ENCODE results near the gene NDUFS5. TPM values are rescaled to one million over a fixed set of nuclear protein-coding genes. Genes with fewer than 3 reads are reported as not detected.

NDUFS5 gene
- total RNA-seq, 2 donors from 2014 or later = 295 to 349 TPM

DNA sequence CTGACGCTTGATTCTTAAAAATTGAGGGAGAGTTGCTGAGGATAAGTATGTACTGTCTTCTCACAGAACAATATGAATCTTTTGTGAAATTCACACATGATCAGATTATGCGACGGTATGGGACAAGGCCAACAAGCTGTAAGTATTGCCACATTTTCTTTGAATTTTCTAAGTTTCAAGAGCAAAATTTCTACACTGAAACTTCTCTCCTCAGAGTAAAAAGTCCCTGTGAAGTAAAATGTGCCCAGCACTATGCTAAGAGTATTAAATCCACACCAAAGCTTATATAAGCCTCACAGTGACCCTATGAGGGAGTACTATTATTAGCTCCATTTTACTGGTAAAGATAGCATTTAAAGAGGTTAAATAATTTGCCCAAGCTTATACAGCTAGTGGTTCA is 22.9 kb upstream of the NDUFS5 start:
- no peak overlapping the region for H3K9ac ChIP-seq (ENCODE audit: extremely low read depth, low read length, poor library complexity, severe bottlenecking)
- TF ChIP-seq, protein P1, sequence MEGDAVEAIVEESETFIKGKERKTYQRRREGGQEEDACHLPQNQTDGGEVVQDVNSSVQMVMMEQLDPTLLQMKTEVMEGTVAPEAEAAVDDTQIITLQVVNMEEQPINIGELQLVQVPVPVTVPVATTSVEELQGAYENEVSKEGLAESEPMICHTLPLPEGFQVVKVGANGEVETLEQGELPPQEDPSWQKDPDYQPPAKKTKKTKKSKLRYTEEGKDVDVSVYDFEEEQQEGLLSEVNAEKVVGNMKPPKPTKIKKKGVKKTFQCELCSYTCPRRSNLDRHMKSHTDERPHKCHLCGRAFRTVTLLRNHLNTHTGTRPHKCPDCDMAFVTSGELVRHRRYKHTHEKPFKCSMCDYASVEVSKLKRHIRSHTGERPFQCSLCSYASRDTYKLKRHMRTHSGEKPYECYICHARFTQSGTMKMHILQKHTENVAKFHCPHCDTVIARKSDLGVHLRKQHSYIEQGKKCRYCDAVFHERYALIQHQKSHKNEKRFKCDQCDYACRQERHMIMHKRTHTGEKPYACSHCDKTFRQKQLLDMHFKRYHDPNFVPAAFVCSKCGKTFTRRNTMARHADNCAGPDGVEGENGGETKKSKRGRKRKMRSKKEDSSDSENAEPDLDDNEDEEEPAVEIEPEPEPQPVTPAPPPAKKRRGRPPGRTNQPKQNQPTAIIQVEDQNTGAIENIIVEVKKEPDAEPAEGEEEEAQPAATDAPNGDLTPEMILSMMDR (conservative IDR thresholded peaks at IDR 0.05) = no peak
- no peak overlapping the region for H3K4me3 Mint-ChIP-seq
- peaks cover 89% of the 10 kb centered on the region for H3K36me3 Mint-ChIP-seq (ENCODE audit: low read depth)
- no peak overlapping the region for H3K27ac ChIP-seq (ENCODE audit: low read depth, low read length)
- DNase-seq = no peak
- H3K4me1 Mint-ChIP-seq = peaks cover 10% of the 10 kb centered on the region
- H3K27ac Mint-ChIP-seq = no peak overlapping the region
- no peaks in the 10 kb centered on the region for H3K27me3 Mint-ChIP-seq (ENCODE audit: insufficient read depth)
- H3K4me3 ChIP-seq (ENCODE audit: low read length) = no peak overlapping the region
- no peaks in the 10 kb centered on the region for H3K27me3 ChIP-seq (ENCODE audit: control insufficient read depth, insufficient read depth, low read length, poor library complexity, severe bottlenecking)
- peaks cover 96% of the 10 kb centered on the region for H3K36me3 ChIP-seq (ENCODE audit: control insufficient read depth, insufficient read depth, low read length)
- WGBS, 2 experiments (ENCODE audit: insufficient coverage in 1 of 2, insufficient read length in 1 of 2) = 97 to 100% methylated on average over 2 to 3 of the region's 3 CpGs
- no peaks in the 10 kb centered on the region for H3K4me1 ChIP-seq (ENCODE audit: control insufficient read depth, insufficient read depth, low read length)
- H3K9me3 Mint-ChIP-seq = no peaks in the 10 kb centered on the region
- no peaks in the 10 kb centered on the region for H3K9me3 ChIP-seq (ENCODE audit: control insufficient read depth, low read length)

DNA sequence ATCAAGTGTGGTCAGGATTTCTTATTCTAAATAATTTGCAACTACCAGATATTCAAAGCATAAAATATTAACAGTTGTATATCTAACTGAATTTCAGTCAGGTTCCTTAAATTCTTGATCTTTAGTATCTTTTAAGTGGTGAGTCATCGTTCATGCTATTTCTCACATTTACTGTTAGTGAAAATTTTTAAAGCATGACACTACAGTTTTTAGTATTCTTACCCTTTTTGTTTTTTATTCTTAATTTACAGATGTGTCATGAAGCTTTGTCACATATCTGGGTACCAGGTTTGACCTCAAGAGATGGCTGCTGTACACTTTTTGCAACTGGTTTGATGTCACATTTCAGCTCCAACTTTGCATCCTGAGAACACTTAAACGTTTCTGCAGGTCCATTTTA is 22.4 kb upstream of the NDUFS5 start:
- DNase-seq = no peak
- Histone ChIP-seq H3K4me1 (ENCODE audit: control insufficient read depth, insufficient read depth, low read length) (no peaks in the 10 kb centered on the region), H3K9me3 (ENCODE audit: control insufficient read depth, low read length) (no peaks in the 10 kb centered on the region), H3K4me3 (ENCODE audit: low read length) (no peak overlapping the region), H3K27me3 (ENCODE audit: control insufficient read depth, insufficient read depth, low read length, poor library complexity, severe bottlenecking) (no peaks in the 10 kb centered on the region), H3K36me3 (ENCODE audit: control insufficient read depth, insufficient read depth, low read length) (peaks cover 96% of the 10 kb centered on the region), H3K27ac (ENCODE audit: low read depth, low read length) (no peak overlapping the region), H3K9ac (ENCODE audit: extremely low read depth, low read length, poor library complexity, severe bottlenecking) (no peak overlapping the region)
- 82 to 92% methylated on average over 1 to 2 of the region's 2 CpGs for WGBS, 2 experiments (ENCODE audit: insufficient coverage in 1 of 2, insufficient read length in 1 of 2)
- H3K27ac Mint-ChIP-seq = peak overlapping the region; percentile 37
- H3K4me3 Mint-ChIP-seq = no peak overlapping the region
- H3K27me3 Mint-ChIP-seq (ENCODE audit: insufficient read depth) = no peaks in the 10 kb centered on the region
- H3K9me3 Mint-ChIP-seq = no peaks in the 10 kb centered on the region
- peaks cover 90% of the 10 kb centered on the region for H3K36me3 Mint-ChIP-seq (ENCODE audit: low read depth)
- H3K4me1 Mint-ChIP-seq = peaks cover 9% of the 10 kb centered on the region
- TF ChIP-seq, protein P1 (conservative IDR thresholded peaks at IDR 0.05) = no peak

DNA sequence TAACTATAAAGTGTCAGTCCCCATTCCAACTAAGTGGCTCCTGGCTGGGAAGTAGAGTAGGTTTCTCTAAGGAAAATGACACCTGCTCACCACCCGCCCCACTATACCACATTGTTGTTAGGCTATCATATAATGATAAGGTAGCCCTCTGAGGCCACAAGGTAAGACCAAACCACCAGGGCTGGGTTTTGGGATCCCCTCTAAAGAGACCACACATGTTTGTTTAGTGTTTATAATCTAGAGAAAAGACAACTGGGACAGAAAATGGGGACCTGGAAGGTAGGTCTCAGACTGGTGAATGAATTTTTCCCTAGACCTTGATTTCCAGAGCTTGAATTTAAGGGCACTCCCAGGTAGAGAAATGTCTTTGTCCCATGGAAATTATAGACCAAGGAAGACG is 19.9 kb upstream of the NDUFS5 start:
- H3K4me3 ChIP-seq (ENCODE audit: low read length) = no peak overlapping the region
- H3K36me3 ChIP-seq (ENCODE audit: control insufficient read depth, insufficient read depth, low read length) = peaks cover 87% of the 10 kb centered on the region
- Mint-ChIP-seq H3K27ac (no peak overlapping the region), H3K4me1 (peaks cover 5% of the 10 kb centered on the region), H3K36me3 (ENCODE audit: low read depth) (peaks cover 87% of the 10 kb centered on the region), H3K9me3 (no peaks in the 10 kb centered on the region), H3K4me3 (no peak overlapping the region), H3K27me3 (ENCODE audit: insufficient read depth) (no peaks in the 10 kb centered on the region)
- H3K27ac ChIP-seq (ENCODE audit: low read depth, low read length) = no peak overlapping the region
- no peaks in the 10 kb centered on the region for H3K27me3 ChIP-seq (ENCODE audit: control insufficient read depth, insufficient read depth, low read length, poor library complexity, severe bottlenecking)
- TF ChIP-seq, protein P1 (conservative IDR thresholded peaks at IDR 0.05) = no peak
- no peak for DNase-seq
- H3K4me1 ChIP-seq (ENCODE audit: control insufficient read depth, insufficient read depth, low read length) = no peaks in the 10 kb centered on the region
- no peak overlapping the region for H3K9ac ChIP-seq (ENCODE audit: extremely low read depth, low read length, poor library complexity, severe bottlenecking)
- no peaks in the 10 kb centered on the region for H3K9me3 ChIP-seq (ENCODE audit: control insufficient read depth, low read length)
- WGBS, 2 experiments (ENCODE audit: insufficient coverage in 1 of 2, insufficient read length in 1 of 2) = 88 to 96% methylated on average over 1 of the region's 2 CpGs

Measured in endodermal cell (in vitro differentiated cells).